B cell (primary cell): ENCODE measurements around the gene WFDC1.

ENCODE experiments used
- EZH2 ChIP-seq: IDR thresholded peaks from 2 replicates; pipeline ENCODE4 v1.6.1; 2012; ENCODE audit warnings: borderline replicate concordance, low read depth, mild to moderate bottlenecking, moderate library complexity, low read length; ENCODE audit not compliant: insufficient read depth, poor library complexity, severe bottlenecking
- TF ChIP-seq, protein P1 (sequence below): fragments of 200-600 bp; IDR thresholded peaks from one replicate; pipeline ENCODE4 v1.8.0; 2022; ENCODE audit warnings: antibody characterized with exemption, mild to moderate bottlenecking

DNA sequence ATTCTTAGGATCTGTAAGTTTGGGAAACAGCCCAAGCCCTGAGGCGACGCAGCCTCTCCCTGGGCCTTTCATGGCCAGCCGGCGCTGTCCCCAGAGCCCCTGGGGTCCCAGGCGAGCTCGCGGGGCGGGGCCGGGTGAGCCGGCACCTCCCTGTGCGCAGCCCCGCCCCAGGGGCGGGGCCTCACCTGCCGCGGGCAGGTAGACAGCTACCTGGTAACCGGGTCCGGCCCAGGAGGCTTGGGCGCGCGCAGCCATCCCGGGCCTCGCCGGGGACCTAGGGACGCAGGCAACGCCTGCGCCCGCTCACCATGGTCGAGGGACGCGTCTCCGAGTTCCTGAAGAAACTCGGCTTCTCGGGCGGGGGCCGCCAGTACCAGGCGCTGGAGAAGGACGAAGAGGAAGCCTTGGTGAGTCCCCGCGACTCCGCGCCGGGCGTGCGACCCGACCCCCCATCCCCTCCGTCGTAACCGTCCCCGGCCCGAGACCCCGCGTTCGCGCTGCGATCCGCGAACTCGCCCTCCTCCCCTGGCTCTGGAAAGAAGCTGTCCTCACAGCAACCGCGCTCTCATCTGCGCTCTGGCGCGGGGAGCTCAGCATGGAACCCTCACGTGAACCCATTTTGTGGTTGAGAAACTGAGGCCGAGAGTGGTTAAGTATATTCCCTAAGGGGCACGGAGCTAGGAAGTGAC lies 73.8 kb downstream of the WFDC1 start, which contains the start of gene ATP2C2:
- TF ChIP-seq, protein P1, sequence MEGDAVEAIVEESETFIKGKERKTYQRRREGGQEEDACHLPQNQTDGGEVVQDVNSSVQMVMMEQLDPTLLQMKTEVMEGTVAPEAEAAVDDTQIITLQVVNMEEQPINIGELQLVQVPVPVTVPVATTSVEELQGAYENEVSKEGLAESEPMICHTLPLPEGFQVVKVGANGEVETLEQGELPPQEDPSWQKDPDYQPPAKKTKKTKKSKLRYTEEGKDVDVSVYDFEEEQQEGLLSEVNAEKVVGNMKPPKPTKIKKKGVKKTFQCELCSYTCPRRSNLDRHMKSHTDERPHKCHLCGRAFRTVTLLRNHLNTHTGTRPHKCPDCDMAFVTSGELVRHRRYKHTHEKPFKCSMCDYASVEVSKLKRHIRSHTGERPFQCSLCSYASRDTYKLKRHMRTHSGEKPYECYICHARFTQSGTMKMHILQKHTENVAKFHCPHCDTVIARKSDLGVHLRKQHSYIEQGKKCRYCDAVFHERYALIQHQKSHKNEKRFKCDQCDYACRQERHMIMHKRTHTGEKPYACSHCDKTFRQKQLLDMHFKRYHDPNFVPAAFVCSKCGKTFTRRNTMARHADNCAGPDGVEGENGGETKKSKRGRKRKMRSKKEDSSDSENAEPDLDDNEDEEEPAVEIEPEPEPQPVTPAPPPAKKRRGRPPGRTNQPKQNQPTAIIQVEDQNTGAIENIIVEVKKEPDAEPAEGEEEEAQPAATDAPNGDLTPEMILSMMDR, result no peak
- TF ChIP-seq EZH2, result no peak
